ENCODE measurements around the gene MRPL20. TPM values are rescaled to one million over a fixed set of nuclear protein-coding genes. Genes with fewer than 3 reads are reported as not detected.

MRPL20 gene
- polyA plus RNA-seq, 1 of the 3 experiments (the other 2 are of a cell fraction): 210 TPM

DNA sequence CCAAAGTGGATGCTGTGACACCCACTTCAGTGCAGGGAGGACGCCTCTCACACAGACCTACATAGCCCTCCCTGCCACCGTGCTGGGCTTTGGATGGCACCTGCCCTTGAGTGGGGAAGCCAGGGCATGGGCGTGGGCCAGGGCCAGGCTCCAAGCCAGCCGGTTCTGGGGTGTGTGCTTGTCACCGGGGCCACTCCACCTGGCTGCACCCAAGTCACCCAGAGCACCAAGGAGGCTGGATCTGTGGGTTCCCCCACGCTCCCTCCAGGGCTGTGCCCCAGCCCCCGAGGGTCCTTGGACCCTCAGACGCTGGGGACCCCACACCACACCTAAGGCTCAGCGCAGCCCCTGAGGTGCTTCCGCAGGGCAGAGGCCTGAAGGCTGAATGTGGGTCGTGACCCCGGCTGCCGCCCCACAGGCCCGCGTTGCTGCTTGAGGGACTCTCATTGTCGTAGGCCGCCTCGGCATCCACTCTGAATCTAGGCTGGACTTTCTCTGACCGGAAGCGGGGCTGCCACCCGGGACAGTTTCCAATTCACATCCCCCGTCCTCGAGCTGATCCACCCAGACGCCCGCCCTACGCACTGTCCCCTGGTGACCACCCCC lies 50.2 kb downstream of the MRPL20 start:
- no peaks in the 10 kb centered on the region for H3K36me3 ChIP-seq (replicated peaks in 1 of 2; ENCODE audit: control insufficient read depth in 1 of 2, insufficient read depth in 2 of 2, low read length in 1 of 2)
- no CpG with 5 or more reads among the region's 26 CpGs for WGBS (ENCODE audit: low lambda C conversion rate)
- no peaks in the 10 kb centered on the region for H3K79me2 ChIP-seq (ENCODE audit: insufficient read depth)
- H3K27ac ChIP-seq (ENCODE audit: low read depth in 2 of 2, low read length in 1 of 2): peak overlapping the region in 1 of 2 experiments; percentile 11; a peak in 1 of 4 replicates
- CTCF ChIA-PET: interaction anchor here (3.6 kb wide), 1 partner anchor 14 kb away, joined by 37 read pairs; no protein-coding TSS in a partner anchor
- H3K27me3 ChIP-seq (ENCODE audit: insufficient read depth): no peaks in the 10 kb centered on the region
- H3K4me2 ChIP-seq: no peak overlapping the region
- no peak overlapping the region for H3K4me3 ChIP-seq (ENCODE audit: low read depth in 2 of 2, low read length in 1 of 2)
- no peaks in the 10 kb centered on the region for H3K9me3 ChIP-seq
- no peak for TF ChIP-seq YY1 (IDR thresholded peaks at IDR 0.05; ENCODE audit: low read depth)
- no peak for TF ChIP-seq FOXM1 (IDR thresholded peaks at IDR 0.05; ENCODE audit: low read depth)
- TF ChIP-seq SMC3 (IDR thresholded peaks at IDR 0.05; ENCODE audit: low read depth, low read length): no peak
- TF ChIP-seq USF2 (IDR thresholded peaks at IDR 0.05; ENCODE audit: borderline replicate concordance, low read depth, low read length): no peak
- no peak for TF ChIP-seq TEAD4 (IDR thresholded peaks at IDR 0.05; ENCODE audit: borderline replicate concordance, insufficient read depth)
- TF ChIP-seq PBX3 (IDR thresholded peaks at IDR 0.05): 0 out of 2 replicates have a peak, but pooled peaks have one; percentile 3
- H2AFZ ChIP-seq (ENCODE audit: low read depth): no peak overlapping the region
- H3K4me1 ChIP-seq (ENCODE audit: control insufficient read depth in 1 of 2, insufficient read depth in 2 of 2, low read depth in 1 of 2, low read length in 1 of 2): peaks cover 20 to 63% of the 10 kb centered on the region in 2 experiments; a peak in 3 of 4 replicates
- POLR2A ChIA-PET: no interaction called here
- no peaks in the 10 kb centered on the region for H3K9me2 ChIP-seq
- no peak for DNase-seq
- no peak overlapping the region for H3K9ac ChIP-seq
- no peaks in the 10 kb centered on the region for H4K20me1 ChIP-seq (ENCODE audit: insufficient read depth)
- peaks cover 9% of the 10 kb centered on the region for H3F3A ChIP-seq (replicated peaks; ENCODE audit: insufficient read depth)

DNA sequence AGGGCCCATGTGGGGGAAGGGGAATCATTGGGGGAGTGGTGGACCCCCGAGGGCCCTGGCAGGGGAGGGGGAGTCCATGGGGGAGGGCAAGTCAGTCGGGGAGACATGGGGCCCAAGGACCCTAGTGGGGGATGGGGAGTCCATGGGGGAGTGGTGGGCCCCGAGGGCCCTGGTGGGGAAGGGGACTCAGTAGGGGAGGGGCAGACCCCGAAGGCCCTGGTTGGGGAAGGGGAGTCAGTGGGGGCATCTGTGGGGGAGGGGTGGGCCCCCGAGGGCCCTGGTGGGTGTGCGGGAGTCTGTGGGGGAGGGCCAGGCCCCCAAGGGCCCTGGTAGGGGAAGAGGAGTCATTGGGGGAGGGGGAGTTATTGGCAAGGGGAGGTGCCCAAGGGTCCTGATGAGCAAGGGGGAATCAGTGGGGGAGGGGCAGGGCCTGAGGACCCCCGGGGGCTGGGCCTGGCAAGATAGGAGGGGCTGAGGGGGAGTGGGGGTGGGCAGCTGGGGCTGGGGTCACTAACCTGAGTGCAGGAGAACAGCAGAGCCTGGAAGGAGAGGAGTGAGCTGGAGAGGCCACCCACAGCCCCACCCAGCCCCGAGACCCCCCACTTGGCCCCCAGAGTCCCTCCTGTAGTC lies 50.8 kb downstream of the MRPL20 start:
- Histone ChIP-seq H3F3A (replicated peaks; ENCODE audit: insufficient read depth) (peaks cover 9% of the 10 kb centered on the region), H3K9ac (no peak overlapping the region), H3K36me3 (replicated peaks in 1 of 2; ENCODE audit: control insufficient read depth in 1 of 2, insufficient read depth in 2 of 2, low read length in 1 of 2) (no peaks in the 10 kb centered on the region), H3K4me1 (ENCODE audit: control insufficient read depth in 1 of 2, insufficient read depth in 2 of 2, low read depth in 1 of 2, low read length in 1 of 2) (peaks cover 20 to 68% of the 10 kb centered on the region in 2 experiments; a peak in 3 of 4 replicates), H3K27ac (ENCODE audit: low read depth in 2 of 2, low read length in 1 of 2) (no peak overlapping the region; a peak in 1 of 4 replicates), H3K4me3 (ENCODE audit: low read depth in 2 of 2, low read length in 1 of 2) (no peak overlapping the region), H3K79me2 (ENCODE audit: insufficient read depth) (no peaks in the 10 kb centered on the region), H3K27me3 (ENCODE audit: insufficient read depth) (no peaks in the 10 kb centered on the region), H3K9me3 (no peaks in the 10 kb centered on the region), H3K9me2 (no peaks in the 10 kb centered on the region), H3K4me2 (no peak overlapping the region), H4K20me1 (ENCODE audit: insufficient read depth) (no peaks in the 10 kb centered on the region), H2AFZ (ENCODE audit: low read depth) (no peak overlapping the region)
- no peak for TF ChIP-seq RCOR1 (IDR thresholded peaks at IDR 0.05; ENCODE audit: low read length)
- no peak for TF ChIP-seq JUND (IDR thresholded peaks at IDR 0.05)
- TF ChIP-seq, protein P1, sequence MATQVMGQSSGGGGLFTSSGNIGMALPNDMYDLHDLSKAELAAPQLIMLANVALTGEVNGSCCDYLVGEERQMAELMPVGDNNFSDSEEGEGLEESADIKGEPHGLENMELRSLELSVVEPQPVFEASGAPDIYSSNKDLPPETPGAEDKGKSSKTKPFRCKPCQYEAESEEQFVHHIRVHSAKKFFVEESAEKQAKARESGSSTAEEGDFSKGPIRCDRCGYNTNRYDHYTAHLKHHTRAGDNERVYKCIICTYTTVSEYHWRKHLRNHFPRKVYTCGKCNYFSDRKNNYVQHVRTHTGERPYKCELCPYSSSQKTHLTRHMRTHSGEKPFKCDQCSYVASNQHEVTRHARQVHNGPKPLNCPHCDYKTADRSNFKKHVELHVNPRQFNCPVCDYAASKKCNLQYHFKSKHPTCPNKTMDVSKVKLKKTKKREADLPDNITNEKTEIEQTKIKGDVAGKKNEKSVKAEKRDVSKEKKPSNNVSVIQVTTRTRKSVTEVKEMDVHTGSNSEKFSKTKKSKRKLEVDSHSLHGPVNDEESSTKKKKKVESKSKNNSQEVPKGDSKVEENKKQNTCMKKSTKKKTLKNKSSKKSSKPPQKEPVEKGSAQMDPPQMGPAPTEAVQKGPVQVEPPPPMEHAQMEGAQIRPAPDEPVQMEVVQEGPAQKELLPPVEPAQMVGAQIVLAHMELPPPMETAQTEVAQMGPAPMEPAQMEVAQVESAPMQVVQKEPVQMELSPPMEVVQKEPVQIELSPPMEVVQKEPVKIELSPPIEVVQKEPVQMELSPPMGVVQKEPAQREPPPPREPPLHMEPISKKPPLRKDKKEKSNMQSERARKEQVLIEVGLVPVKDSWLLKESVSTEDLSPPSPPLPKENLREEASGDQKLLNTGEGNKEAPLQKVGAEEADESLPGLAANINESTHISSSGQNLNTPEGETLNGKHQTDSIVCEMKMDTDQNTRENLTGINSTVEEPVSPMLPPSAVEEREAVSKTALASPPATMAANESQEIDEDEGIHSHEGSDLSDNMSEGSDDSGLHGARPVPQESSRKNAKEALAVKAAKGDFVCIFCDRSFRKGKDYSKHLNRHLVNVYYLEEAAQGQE (IDR thresholded peaks at IDR 0.05; ENCODE audit: low read depth, low read length): no peak
- TF ChIP-seq, protein P2, sequence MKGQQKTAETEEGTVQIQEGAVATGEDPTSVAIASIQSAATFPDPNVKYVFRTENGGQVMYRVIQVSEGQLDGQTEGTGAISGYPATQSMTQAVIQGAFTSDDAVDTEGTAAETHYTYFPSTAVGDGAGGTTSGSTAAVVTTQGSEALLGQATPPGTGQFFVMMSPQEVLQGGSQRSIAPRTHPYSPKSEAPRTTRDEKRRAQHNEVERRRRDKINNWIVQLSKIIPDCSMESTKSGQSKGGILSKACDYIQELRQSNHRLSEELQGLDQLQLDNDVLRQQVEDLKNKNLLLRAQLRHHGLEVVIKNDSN (IDR thresholded peaks at IDR 0.05; ENCODE audit: borderline replicate concordance, low read depth): no peak
- TF ChIP-seq NRF1 (IDR thresholded peaks at IDR 0.05; ENCODE audit: low read depth, low read length): no peak
- WGBS (ENCODE audit: low lambda C conversion rate): 42% methylated on average over 8 of the region's 8 CpGs
- CTCF ChIA-PET: interaction anchor here (5.1 kb wide), 1 partner anchor 16 kb away, joined by 48 read pairs; no protein-coding TSS in a partner anchor
- POLR2A ChIA-PET: interaction anchor here (1.3 kb wide), 1 partner anchor 15 kb away, joined by 4 read pairs; no protein-coding TSS in a partner anchor
- DNase-seq: no peak

Data from SK-N-SH (cell line).